HEK293T (cell line): Measurements from ENCODE around the gene VIT.

ENCODE experiments used
- CTCF ChIA-PET: fragments of 350-600 bp; formaldehyde crosslinking; extraction: SDS; loops from one replicate; lab custom pipeline; 2021; ENCODE audit warnings: antibody characterized with exemption, inconsistent platforms; lab: Yijun Ruan, JAX
- POLR2A ChIA-PET: fragments of 350-600 bp; formaldehyde crosslinking; extraction: SDS; loops from one replicate; lab custom pipeline; 2020; ENCODE audit warnings: antibody characterized with exemption, inconsistent platforms; lab: Yijun Ruan, JAX
- DNase-seq: peaks from one replicate; pipeline ENCODE4 v3.0.0; 2012; ENCODE audit warnings: mixed read lengths; ENCODE audit errors: extremely low spot score
- ARNT ChIP-seq: fragments of 450-650 bp; IDR thresholded peaks from 2 replicates; pipeline ENCODE4 v1.6.1; 2017; ENCODE audit warnings: mild to moderate bottlenecking
- BHLHE40 ChIP-seq: fragments of 450-650 bp; IDR thresholded peaks from 2 replicates; pipeline ENCODE4 v1.6.1; 2016; ENCODE audit warnings: mild to moderate bottlenecking, moderate library complexity, borderline replicate concordance
- CTBP1 ChIP-seq: fragments of 450-650 bp; IDR thresholded peaks from 2 replicates; pipeline ENCODE4 v1.6.1; 2016; ENCODE audit warnings: borderline replicate concordance
- ELF4 ChIP-seq: fragments of 450-650 bp; IDR thresholded peaks from 2 replicates; pipeline ENCODE4 v1.6.1; 2017; ENCODE audit warnings: antibody characterized with exemption
- FOXA1 ChIP-seq: fragments of 450-650 bp; IDR thresholded peaks from 2 replicates; pipeline ENCODE4 v1.6.1; 2016; ENCODE audit warnings: mild to moderate bottlenecking
- FOXK2 ChIP-seq: fragments of 450-650 bp; IDR thresholded peaks from 2 replicates; pipeline ENCODE4 v1.6.1; 2016; ENCODE audit warnings: mild to moderate bottlenecking
- FOXM1 ChIP-seq: fragments of 450-650 bp; IDR thresholded peaks from 2 replicates; pipeline ENCODE4 v1.6.1; 2017; ENCODE audit warnings: mild to moderate bottlenecking, borderline replicate concordance
- HDGF ChIP-seq: fragments of 450-650 bp; IDR thresholded peaks from 2 replicates; pipeline ENCODE4 v1.6.1; 2017; ENCODE audit warnings: antibody characterized with exemption, borderline replicate concordance
- L3MBTL2 ChIP-seq: fragments of 450-650 bp; conservative IDR thresholded peaks from 2 replicates; pipeline ENCODE4 v1.6.1; 2016; ENCODE audit warnings: mild to moderate bottlenecking
- LEF1 ChIP-seq: fragments of 450-650 bp; IDR thresholded peaks from 2 replicates; pipeline ENCODE4 v1.6.1; 2017; ENCODE audit warnings: mild to moderate bottlenecking, borderline replicate concordance
- NFRKB ChIP-seq: fragments of 450-650 bp; IDR thresholded peaks from 2 replicates; pipeline ENCODE4 v1.6.1; 2016; ENCODE audit warnings: mild to moderate bottlenecking, moderate library complexity
- SP1 ChIP-seq: fragments of 450-650 bp; IDR thresholded peaks from 2 replicates; pipeline ENCODE4 v1.6.1; 2017
- SUZ12 ChIP-seq: fragments of 450-650 bp; IDR thresholded peaks from 2 replicates; pipeline ENCODE4 v1.6.1; 2016; ENCODE audit warnings: mild to moderate bottlenecking
- TARDBP ChIP-seq: fragments of 450-650 bp; IDR thresholded peaks from 2 replicates; pipeline ENCODE4 v1.6.1; 2016
- ZNF384 ChIP-seq: fragments of 450-650 bp; IDR thresholded peaks from 2 replicates; pipeline ENCODE4 v1.6.1; 2016
- TF ChIP-seq, protein P1 (sequence below): fragments of 450-650 bp; IDR thresholded peaks from 2 replicates; pipeline ENCODE4 v1.6.1; 2016

VIT gene

GRCh38 chr2:36657703-36658102 lies 38.8 kb upstream of the VIT start:
- TF ChIP-seq BHLHE40 (no peak), FOXK2 (no peak), CTBP1 (no peak), L3MBTL2 (no peak), ZNF384 (no peak), ELF4 (no peak), HDGF (no peak), SUZ12 (no peak), NFRKB (no peak), TARDBP (no peak), FOXM1 (no peak), FOXA1 (no peak), LEF1 (no peak), SP1 (no peak), ARNT (no peak)
- TF ChIP-seq, protein P1, sequence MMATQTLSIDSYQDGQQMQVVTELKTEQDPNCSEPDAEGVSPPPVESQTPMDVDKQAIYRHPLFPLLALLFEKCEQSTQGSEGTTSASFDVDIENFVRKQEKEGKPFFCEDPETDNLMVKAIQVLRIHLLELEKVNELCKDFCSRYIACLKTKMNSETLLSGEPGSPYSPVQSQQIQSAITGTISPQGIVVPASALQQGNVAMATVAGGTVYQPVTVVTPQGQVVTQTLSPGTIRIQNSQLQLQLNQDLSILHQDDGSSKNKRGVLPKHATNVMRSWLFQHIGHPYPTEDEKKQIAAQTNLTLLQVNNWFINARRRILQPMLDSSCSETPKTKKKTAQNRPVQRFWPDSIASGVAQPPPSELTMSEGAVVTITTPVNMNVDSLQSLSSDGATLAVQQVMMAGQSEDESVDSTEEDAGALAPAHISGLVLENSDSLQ, result no peak
- CTCF ChIA-PET, result no interaction called here
- DNase-seq, result no peak
- POLR2A ChIA-PET, result no interaction called here

DNA sequence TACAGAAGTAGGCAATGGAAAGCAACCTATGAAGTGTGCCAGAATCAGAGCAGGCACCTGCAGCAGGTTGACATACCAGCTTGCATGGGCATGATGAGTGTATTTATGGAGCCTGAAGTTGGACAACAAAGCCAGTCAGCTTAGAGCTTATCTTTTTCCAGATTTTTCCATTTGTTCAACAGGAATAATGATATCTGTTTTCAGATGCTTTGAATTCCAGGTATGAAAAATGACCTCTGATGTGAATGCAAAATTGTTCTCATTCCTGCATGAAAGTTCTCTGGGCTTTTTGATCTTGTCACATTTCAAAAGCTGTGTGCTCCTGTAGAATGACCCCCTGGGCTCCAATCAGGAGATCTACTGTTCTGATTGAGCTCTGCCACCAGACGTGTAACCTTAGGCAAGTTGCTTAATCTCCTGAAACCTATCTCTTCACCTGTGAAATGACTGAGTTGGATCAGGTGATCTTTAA lies 38.2 kb upstream of the VIT start:
- CTCF ChIA-PET, result no interaction called here
- DNase-seq, result no peak
- TF ChIP-seq, protein P1, result no peak
- TF ChIP-seq TARDBP (no peak), ZNF384 (no peak), LEF1 (no peak), CTBP1 (no peak), FOXA1 (no peak), FOXM1 (no peak), HDGF (no peak), BHLHE40 (no peak), SP1 (no peak), FOXK2 (no peak), ARNT (no peak), ELF4 (no peak)
- POLR2A ChIA-PET, result no interaction called here

DNA sequence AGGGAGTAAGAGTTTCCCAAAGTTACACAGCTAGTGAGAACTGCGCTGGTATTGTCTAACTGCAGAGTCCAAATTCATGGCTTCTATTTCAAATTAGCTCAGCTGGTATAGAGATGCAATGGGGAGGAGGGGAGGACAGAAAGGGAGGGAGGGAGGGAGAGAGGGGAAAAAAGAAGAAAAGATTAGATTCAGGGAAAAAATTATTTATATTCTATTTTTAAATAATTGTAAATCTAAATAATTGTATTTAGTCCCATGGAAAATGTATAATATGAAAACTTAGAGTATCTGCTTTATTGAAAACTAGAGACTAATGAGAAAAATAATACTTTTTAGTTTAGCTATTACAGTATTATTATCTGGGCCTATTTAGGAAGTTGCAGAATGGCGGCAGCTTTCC lies 37.3 kb upstream of the VIT start:
- TF ChIP-seq LEF1 (no peak), SUZ12 (no peak), ELF4 (no peak), BHLHE40 (no peak), ARNT (no peak), FOXA1 (no peak), SP1 (no peak), L3MBTL2 (no peak)
- no peak for DNase-seq
- POLR2A ChIA-PET, result no interaction called here
- CTCF ChIA-PET, result no interaction called here

DNA sequence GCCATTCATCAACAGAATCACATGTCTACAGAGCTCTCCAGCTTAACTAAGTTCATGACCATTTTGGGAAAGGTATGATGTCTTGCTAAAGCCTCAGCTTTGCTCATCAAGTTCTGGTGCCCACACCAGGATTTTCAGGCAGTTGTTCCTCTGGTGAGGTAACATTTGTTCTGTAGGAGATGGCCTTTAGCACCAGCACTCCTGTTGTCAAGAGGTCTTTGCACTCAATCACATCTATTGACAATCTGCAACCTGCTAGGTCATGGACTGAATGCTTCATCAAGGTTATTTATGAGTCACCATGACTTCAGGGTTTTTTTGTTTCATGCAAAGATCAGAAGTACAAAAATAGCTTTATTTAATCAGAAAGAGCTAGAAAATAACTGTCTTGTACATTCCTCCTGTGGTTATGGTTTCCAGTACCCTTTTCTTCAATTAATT lies 36.6 kb upstream of the VIT start:
- no peak for DNase-seq
- ChIA-PET CTCF (no interaction called here), POLR2A (no interaction called here)
- no peak for TF ChIP-seq ZNF384
- no peak for TF ChIP-seq SP1
- no peak for TF ChIP-seq LEF1
- TF ChIP-seq HDGF, result no peak
- no peak for TF ChIP-seq NFRKB

- CTCF ChIA-PET, result no interaction called here
- POLR2A ChIA-PET, result interaction anchor here (0.6 kb wide), 1 partner anchor 867 kb away, joined by 3 read pairs; no protein-coding TSS in a partner anchor
- TF ChIP-seq LEF1 (no peak), CTBP1 (no peak), NFRKB (no peak), HDGF (no peak), L3MBTL2 (no peak), ELF4 (no peak), FOXA1 (no peak), ZNF384 (no peak), BHLHE40 (no peak), FOXM1 (no peak), SP1 (no peak), SUZ12 (no peak), TARDBP (no peak), FOXK2 (no peak), ARNT (no peak)
- TF ChIP-seq, protein P1, result no peak
- no peak for DNase-seq
Observed at GRCh38 chr2:36662638-36663037, 33.9 kb upstream of the VIT start.

DNA sequence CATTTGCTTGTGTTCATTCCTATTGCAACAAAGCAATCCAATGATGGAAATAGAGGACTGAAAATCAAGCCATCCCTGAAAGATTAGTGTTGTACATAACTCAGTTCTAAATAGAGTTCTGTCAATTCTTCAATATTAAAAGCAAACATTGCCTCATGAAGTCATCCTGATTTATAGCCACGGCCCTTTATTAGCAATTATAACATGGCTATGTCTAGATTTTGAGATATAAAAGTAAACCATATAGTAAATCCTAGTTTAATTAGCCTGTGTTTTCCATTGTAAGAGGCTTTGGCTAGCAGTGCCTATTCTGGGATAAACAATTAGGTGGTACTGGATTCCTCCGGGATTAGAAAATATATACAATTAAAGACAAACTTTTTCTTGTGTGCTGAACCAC lies 33.2 kb upstream of the VIT start:
- no peak for DNase-seq
- no peak for TF ChIP-seq CTBP1
- no peak for TF ChIP-seq HDGF
- TF ChIP-seq L3MBTL2, result no peak
- no peak for TF ChIP-seq SUZ12
- no peak for TF ChIP-seq BHLHE40
- TF ChIP-seq ZNF384, result no peak
- TF ChIP-seq, protein P1, result no peak
- no peak for TF ChIP-seq SP1
- POLR2A ChIA-PET, result no interaction called here
- CTCF ChIA-PET, result interaction anchor here (0.9 to 1.3 kb wide), 2 partner anchors 39 to 147 kb away, joined by 3 read pairs; no protein-coding TSS in a partner anchor
